Effector memory CD8-positive, alpha-beta T cell (primary cell): ENCODE results near the gene KNTC1.

Experiments
- ATAC-seq: fragments of 150-1000 bp; cut with Tn5 transposase; replicated peaks from 2 replicates; pipeline ENCODE4 v1.10.0; 2021; ENCODE audit warnings: mild to moderate bottlenecking, moderate library complexity
- DNase-seq, 3 experiments: peaks; one replicate each; pipeline ENCODE4 v3.0.0; 2021
- H3K27ac Mint-ChIP-seq, 2 donors: one replicate each; pipeline ENCODE4 v1.8.0; 2022; ENCODE audit warnings: mild to moderate bottlenecking in 2 of 2, mixed read lengths in 2 of 2, moderate library complexity in 2 of 2
- H3K27me3 Mint-ChIP-seq, 2 donors: one replicate each; pipeline ENCODE4 v1.8.0; 2022; ENCODE audit warnings: mixed read lengths in 2 of 2
- H3K36me3 Mint-ChIP-seq: one replicate; pipeline ENCODE4 v1.8.0; 2022; ENCODE audit warnings: mild to moderate bottlenecking, moderate library complexity, mixed read lengths; ENCODE audit not compliant: insufficient read depth
- H3K4me1 Mint-ChIP-seq, 2 donors: one replicate each; pipeline ENCODE4 v1.8.0; 2022; ENCODE audit warnings: low read depth in 2 of 2, mixed read lengths in 2 of 2
- H3K4me3 Mint-ChIP-seq, 2 donors: one replicate each; pipeline ENCODE4 v1.8.0; 2022; ENCODE audit warnings: mild to moderate bottlenecking in 2 of 2, mixed read lengths in 2 of 2, moderate library complexity in 2 of 2
- H3K9me3 Mint-ChIP-seq, 2 donors: one replicate each; pipeline ENCODE4 v1.8.0; 2022; ENCODE audit warnings: mixed read lengths in 2 of 2

The KNTC1 gene

GRCh38 chr12:122518908-122519307 lies 8.1 kb upstream of the KNTC1 start:
- Mint-ChIP-seq H3K36me3 (peaks cover 97% of the 10 kb centered on the region), H3K4me3 (no peak overlapping the region), H3K4me1 (peaks cover 17 to 42% of the 10 kb centered on the region in 2 donors), H3K9me3 (no peaks in the 10 kb centered on the region), H3K27me3 (no peaks in the 10 kb centered on the region), H3K27ac (peak overlapping the region in 1 of 2 donors; percentile 62)
- ATAC-seq (no peak), DNase-seq (no peak)

- H3K27ac Mint-ChIP-seq, result no peak overlapping the region
- H3K9me3 Mint-ChIP-seq, result no peaks in the 10 kb centered on the region
- no peak for ATAC-seq
- H3K27me3 Mint-ChIP-seq, result no peaks in the 10 kb centered on the region
- peaks cover 96% of the 10 kb centered on the region for H3K36me3 Mint-ChIP-seq
- peaks cover 22 to 47% of the 10 kb centered on the region in 2 donors for H3K4me1 Mint-ChIP-seq
- no peak for DNase-seq
- H3K4me3 Mint-ChIP-seq, result no peak overlapping the region
Measured at GRCh38 chr12:122519418-122519817, 7.6 kb upstream of the KNTC1 start.

- Mint-ChIP-seq H3K4me3 (no peak overlapping the region), H3K27ac (no peak overlapping the region), H3K27me3 (no peaks in the 10 kb centered on the region), H3K4me1 (peaks cover 25 to 55% of the 10 kb centered on the region in 2 donors), H3K36me3 (peaks cover 92% of the 10 kb centered on the region), H3K9me3 (no peaks in the 10 kb centered on the region)
- no peak for ATAC-seq
- no peak for DNase-seq
Measured at GRCh38 chr12:122520676-122521075, 6.4 kb upstream of the KNTC1 start.

GRCh38 chr12:122523280-122523679 lies 3.8 kb upstream of the KNTC1 start:
- no peak overlapping the region for H3K4me3 Mint-ChIP-seq
- no peak for ATAC-seq
- DNase-seq, result no peak
- H3K27me3 Mint-ChIP-seq, result no peaks in the 10 kb centered on the region
- H3K36me3 Mint-ChIP-seq, result peaks cover 69% of the 10 kb centered on the region
- peaks cover 26 to 48% of the 10 kb centered on the region in 2 donors for H3K4me1 Mint-ChIP-seq
- no peaks in the 10 kb centered on the region for H3K9me3 Mint-ChIP-seq
- peak overlapping the region in 1 of 2 donors; percentile 19 for H3K27ac Mint-ChIP-seq

- no peak overlapping the region for H3K4me3 Mint-ChIP-seq
- H3K27me3 Mint-ChIP-seq, result no peaks in the 10 kb centered on the region
- DNase-seq, result no peak
- H3K36me3 Mint-ChIP-seq, result peaks cover 61% of the 10 kb centered on the region
- H3K9me3 Mint-ChIP-seq, result no peaks in the 10 kb centered on the region
- H3K4me1 Mint-ChIP-seq, result peaks cover 23 to 44% of the 10 kb centered on the region in 2 donors
- peak overlapping the region in 1 of 2 donors; percentile 96 for H3K27ac Mint-ChIP-seq
- no peak for ATAC-seq
Measured at GRCh38 chr12:122523846-122524718, 3.0 kb upstream of the KNTC1 start.

GRCh38 chr12:122527478-122527944 lies 462 bp downstream of the KNTC1 start:
- no peak overlapping the region for H3K4me3 Mint-ChIP-seq
- H3K27ac Mint-ChIP-seq, result no peak overlapping the region
- peak in 1 of 3 experiments; percentile 21 for DNase-seq
- peaks cover 18 to 24% of the 10 kb centered on the region in 2 donors for H3K4me1 Mint-ChIP-seq
- no peaks in the 10 kb centered on the region for H3K27me3 Mint-ChIP-seq
- no peak for ATAC-seq
- H3K36me3 Mint-ChIP-seq, result peaks cover 27% of the 10 kb centered on the region
- H3K9me3 Mint-ChIP-seq, result no peaks in the 10 kb centered on the region

GRCh38 chr12:122528582-122528981 lies 1.5 kb downstream of the KNTC1 start:
- ATAC-seq (no peak), DNase-seq (no peak)
- no peaks in the 10 kb centered on the region for H3K27me3 Mint-ChIP-seq
- no peak overlapping the region for H3K4me3 Mint-ChIP-seq
- H3K27ac Mint-ChIP-seq, result no peak overlapping the region
- peaks cover 13 to 16% of the 10 kb centered on the region in 2 donors for H3K4me1 Mint-ChIP-seq
- no peaks in the 10 kb centered on the region for H3K9me3 Mint-ChIP-seq
- H3K36me3 Mint-ChIP-seq, result peaks cover 18% of the 10 kb centered on the region

- H3K4me1 Mint-ChIP-seq, result peaks cover 10 to 12% of the 10 kb centered on the region in 2 donors
- no peaks in the 10 kb centered on the region for H3K9me3 Mint-ChIP-seq
- H3K36me3 Mint-ChIP-seq, result peaks cover 18% of the 10 kb centered on the region
- no peak overlapping the region for H3K27ac Mint-ChIP-seq
- no peak for ATAC-seq
- H3K27me3 Mint-ChIP-seq, result no peaks in the 10 kb centered on the region
- H3K4me3 Mint-ChIP-seq, result no peak overlapping the region
- DNase-seq, result no peak
Measured at GRCh38 chr12:122528992-122529391, 1.9 kb downstream of the KNTC1 start.

- Mint-ChIP-seq H3K27ac (no peak overlapping the region), H3K36me3 (peaks cover 20% of the 10 kb centered on the region), H3K4me3 (no peak overlapping the region), H3K27me3 (no peaks in the 10 kb centered on the region), H3K9me3 (no peaks in the 10 kb centered on the region), H3K4me1 (no peaks in the 10 kb centered on the region)
- DNase-seq, result no peak
- no peak for ATAC-seq
Measured at GRCh38 chr12:122533856-122534255, 6.8 kb downstream of the KNTC1 start.

- H3K27ac Mint-ChIP-seq, result no peak overlapping the region
- no peaks in the 10 kb centered on the region for H3K9me3 Mint-ChIP-seq
- no peak overlapping the region for H3K4me3 Mint-ChIP-seq
- DNase-seq (no peak), ATAC-seq (no peak)
- H3K36me3 Mint-ChIP-seq, result peaks cover 30% of the 10 kb centered on the region
- H3K27me3 Mint-ChIP-seq, result no peaks in the 10 kb centered on the region
- no peaks in the 10 kb centered on the region for H3K4me1 Mint-ChIP-seq
Measured at GRCh38 chr12:122537021-122537420, 10.0 kb downstream of the KNTC1 start.

- no peaks in the 10 kb centered on the region for H3K9me3 Mint-ChIP-seq
- no peak for ATAC-seq
- no peaks in the 10 kb centered on the region for H3K27me3 Mint-ChIP-seq
- H3K36me3 Mint-ChIP-seq, result peaks cover 30% of the 10 kb centered on the region
- H3K4me3 Mint-ChIP-seq, result no peak overlapping the region
- H3K27ac Mint-ChIP-seq, result no peak overlapping the region
- H3K4me1 Mint-ChIP-seq, result no peaks in the 10 kb centered on the region
- DNase-seq, result no peak
Measured at GRCh38 chr12:122538496-122538895, 11.4 kb downstream of the KNTC1 start.

GRCh38 chr12:122544537-122544936 lies 17.5 kb downstream of the KNTC1 start:
- Mint-ChIP-seq H3K36me3 (peaks cover 17% of the 10 kb centered on the region), H3K27me3 (no peaks in the 10 kb centered on the region), H3K4me1 (no peaks in the 10 kb centered on the region), H3K4me3 (no peak overlapping the region), H3K9me3 (no peaks in the 10 kb centered on the region), H3K27ac (no peak overlapping the region)
- ATAC-seq, result no peak
- DNase-seq, result no peak

- peaks cover 25% of the 10 kb centered on the region for H3K36me3 Mint-ChIP-seq
- ATAC-seq, result no peak
Measured at GRCh38 chr12:122545855-122546254, 18.8 kb downstream of the KNTC1 start.

GRCh38 chr12:122547330-122547729 lies 20.3 kb downstream of the KNTC1 start:
- no peak overlapping the region for H3K4me3 Mint-ChIP-seq
- ATAC-seq, result no peak
- peaks cover 23% of the 10 kb centered on the region for H3K36me3 Mint-ChIP-seq

More at GRCh38 chr12:122545855-122546254, 18.8 kb downstream of the KNTC1 start:
- H3K9me3 Mint-ChIP-seq, result no peaks in the 10 kb centered on the region
- no peak for DNase-seq
- no peaks in the 10 kb centered on the region for H3K4me1 Mint-ChIP-seq
- no peak overlapping the region for H3K27ac Mint-ChIP-seq
- H3K27me3 Mint-ChIP-seq, result no peaks in the 10 kb centered on the region
- H3K4me3 Mint-ChIP-seq, result no peak overlapping the region

More at GRCh38 chr12:122547330-122547729, 20.3 kb downstream of the KNTC1 start:
- DNase-seq, result no peak
- Mint-ChIP-seq H3K27me3 (no peaks in the 10 kb centered on the region), H3K9me3 (no peaks in the 10 kb centered on the region), H3K4me1 (no peaks in the 10 kb centered on the region), H3K27ac (no peak overlapping the region)
